ENCODE measurements around the gene CENPF.

DNA sequence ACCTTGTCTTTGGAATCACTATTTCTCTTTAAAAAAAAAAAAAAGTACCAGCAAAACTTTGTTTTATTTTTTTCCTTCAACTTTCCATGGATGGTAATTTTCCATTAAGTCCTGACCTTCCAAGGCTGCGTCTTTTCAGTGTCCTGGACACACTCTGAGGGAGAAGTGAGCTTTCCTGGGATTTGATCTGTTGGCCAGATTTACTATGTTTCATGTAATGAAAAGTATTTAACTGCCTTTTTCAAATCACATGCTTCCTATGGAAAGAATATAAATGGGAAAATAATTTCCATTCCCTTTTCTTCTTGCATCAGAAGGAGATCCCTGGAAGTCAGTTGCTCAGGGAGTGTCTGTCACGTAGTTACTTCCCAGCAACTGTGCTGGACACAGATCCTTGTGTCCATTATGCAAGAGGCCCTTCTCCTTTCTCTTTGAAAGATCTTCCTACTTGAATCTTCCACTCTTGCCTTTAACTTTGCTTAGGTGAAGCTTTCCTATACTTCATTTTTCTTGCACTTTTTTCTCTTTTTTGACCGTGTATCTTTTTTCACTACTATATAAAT lies 59.3 kb downstream of the CENPF start:
- TF ChIP-seq, protein P1, sequence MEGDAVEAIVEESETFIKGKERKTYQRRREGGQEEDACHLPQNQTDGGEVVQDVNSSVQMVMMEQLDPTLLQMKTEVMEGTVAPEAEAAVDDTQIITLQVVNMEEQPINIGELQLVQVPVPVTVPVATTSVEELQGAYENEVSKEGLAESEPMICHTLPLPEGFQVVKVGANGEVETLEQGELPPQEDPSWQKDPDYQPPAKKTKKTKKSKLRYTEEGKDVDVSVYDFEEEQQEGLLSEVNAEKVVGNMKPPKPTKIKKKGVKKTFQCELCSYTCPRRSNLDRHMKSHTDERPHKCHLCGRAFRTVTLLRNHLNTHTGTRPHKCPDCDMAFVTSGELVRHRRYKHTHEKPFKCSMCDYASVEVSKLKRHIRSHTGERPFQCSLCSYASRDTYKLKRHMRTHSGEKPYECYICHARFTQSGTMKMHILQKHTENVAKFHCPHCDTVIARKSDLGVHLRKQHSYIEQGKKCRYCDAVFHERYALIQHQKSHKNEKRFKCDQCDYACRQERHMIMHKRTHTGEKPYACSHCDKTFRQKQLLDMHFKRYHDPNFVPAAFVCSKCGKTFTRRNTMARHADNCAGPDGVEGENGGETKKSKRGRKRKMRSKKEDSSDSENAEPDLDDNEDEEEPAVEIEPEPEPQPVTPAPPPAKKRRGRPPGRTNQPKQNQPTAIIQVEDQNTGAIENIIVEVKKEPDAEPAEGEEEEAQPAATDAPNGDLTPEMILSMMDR (IDR thresholded peaks at IDR 0.05): no peak
- no peak for TF ChIP-seq POLR2AphosphoS5 (IDR thresholded peaks at IDR 0.05)

Data from suprapubic skin (tissue), 3 donors.